ENCODE measurements around the gene CLEC6A.
A peak's percentile ranks its signal among the peaks of the same experiment; 100 is the strongest.
"Not testable (repeated sequence)": the region's sequence is repeated elsewhere in the genome, so short reads cannot be mapped to it uniquely, and the experiment has no call there.

Gene CLEC6A

GRCh38 chr12:8455727-8456360 is at the start of gene CLEC6A:
Gene CLEC6A (plus strand): TSS chr12:8455962. CDS start chr12:8456112, 150 bp downstream.
- no peak for DNase-seq (ENCODE audit: low spot score)

GRCh38 chr12:8419576-8419975 is 36.2 kb upstream of the CLEC6A start:
- DNase-seq (ENCODE audit: low spot score), result not testable (repeated sequence)

GRCh38 chr12:8420506-8420905 is 35.3 kb upstream of the CLEC6A start:
- no peak for DNase-seq (ENCODE audit: low spot score)

- not testable (repeated sequence) for DNase-seq (ENCODE audit: low spot score)
These were observed 11.1 kb upstream of the CLEC6A start for GRCh38 chr12:8444536-8445278.

- no peak for DNase-seq (ENCODE audit: low spot score)
These were observed 10.0 kb upstream of the CLEC6A start for GRCh38 chr12:8445731-8446130.

- peak; percentile 3 for DNase-seq (ENCODE audit: low spot score)
These were observed 8.9 kb upstream of the CLEC6A start for GRCh38 chr12:8446642-8447547.

- DNase-seq (ENCODE audit: low spot score), result peak; percentile 2
These were observed 6.4 kb upstream of the CLEC6A start for GRCh38 chr12:8449355-8449859.

- DNase-seq (ENCODE audit: low spot score), result no peak
These were observed 3.7 kb upstream of the CLEC6A start for GRCh38 chr12:8452036-8452435.

GRCh38 chr12:8453021-8453513 is 2.7 kb upstream of the CLEC6A start:
- DNase-seq (ENCODE audit: low spot score), result peak; percentile 2

GRCh38 chr12:8453796-8454195 is 2.0 kb upstream of the CLEC6A start:
- DNase-seq (ENCODE audit: low spot score), result peak; percentile 2

GRCh38 chr12:8455271-8455670 is 491 bp upstream of the CLEC6A start:
- no peak for DNase-seq (ENCODE audit: low spot score)

- no peak for DNase-seq (ENCODE audit: low spot score)
These were observed 5.7 kb downstream of the CLEC6A start for GRCh38 chr12:8461426-8461825.

GRCh38 chr12:8465301-8465996 is 9.7 kb downstream of the CLEC6A start:
- no peak for DNase-seq (ENCODE audit: low spot score)

GRCh38 chr12:8466241-8466640 is 10.5 kb downstream of the CLEC6A start:
- DNase-seq (ENCODE audit: low spot score), result no peak

- no peak for DNase-seq (ENCODE audit: low spot score)
These were observed 15.3 kb downstream of the CLEC6A start for GRCh38 chr12:8471090-8471489.

GRCh38 chr12:8475508-8476203 is 19.9 kb downstream of the CLEC6A start:
- DNase-seq (ENCODE audit: low spot score), result no peak

GRCh38 chr12:8482571-8483061 is 26.9 kb downstream of the CLEC6A start:
- no peak for DNase-seq (ENCODE audit: low spot score)

GRCh38 chr12:8483079-8483478 is 27.3 kb downstream of the CLEC6A start:
- no peak for DNase-seq (ENCODE audit: low spot score)

GRCh38 chr12:8491646-8492530 is 36.1 kb downstream of the CLEC6A start:
- no peak for DNase-seq (ENCODE audit: low spot score)

GRCh38 chr12:8493084-8493483 is 37.3 kb downstream of the CLEC6A start:
- no peak for DNase-seq (ENCODE audit: low spot score)
